HG03442 (cell line): Measurements from ENCODE around the gene TCF25.
"Not testable (repeated sequence)": the region's sequence is repeated elsewhere in the genome, so short reads cannot be mapped to it uniquely, and the experiment has no call there.

Experiments
- ATAC-seq: cut with Tn5 transposase; IDR thresholded peaks from one replicate; pipeline ENCODE4 v1.9.1; 2021; ENCODE audit warnings: mild to moderate bottlenecking, moderate library complexity; ENCODE audit not compliant: unreplicated experiment

Gene TCF25

DNA sequence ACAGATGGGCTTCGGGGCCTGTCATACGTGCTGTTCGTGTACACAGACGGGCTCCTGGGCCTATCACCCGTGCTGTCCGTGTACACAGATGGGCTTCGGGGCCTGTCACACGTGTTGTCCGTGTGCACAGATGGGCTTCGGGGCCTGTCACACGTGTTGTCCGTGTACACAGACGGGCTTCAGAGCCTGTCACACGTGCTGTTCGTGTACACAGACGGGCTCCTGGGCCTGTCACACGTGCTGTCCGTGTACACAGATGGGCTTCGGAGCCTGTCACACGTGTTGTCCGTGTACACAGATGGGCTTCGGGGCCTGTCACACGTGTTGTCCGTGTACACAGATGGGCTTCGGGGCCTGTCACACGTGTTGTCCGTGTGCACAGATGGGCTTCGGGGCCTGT lies 5.7 kb downstream of the TCF25 start:
- not testable (repeated sequence) for ATAC-seq

DNA sequence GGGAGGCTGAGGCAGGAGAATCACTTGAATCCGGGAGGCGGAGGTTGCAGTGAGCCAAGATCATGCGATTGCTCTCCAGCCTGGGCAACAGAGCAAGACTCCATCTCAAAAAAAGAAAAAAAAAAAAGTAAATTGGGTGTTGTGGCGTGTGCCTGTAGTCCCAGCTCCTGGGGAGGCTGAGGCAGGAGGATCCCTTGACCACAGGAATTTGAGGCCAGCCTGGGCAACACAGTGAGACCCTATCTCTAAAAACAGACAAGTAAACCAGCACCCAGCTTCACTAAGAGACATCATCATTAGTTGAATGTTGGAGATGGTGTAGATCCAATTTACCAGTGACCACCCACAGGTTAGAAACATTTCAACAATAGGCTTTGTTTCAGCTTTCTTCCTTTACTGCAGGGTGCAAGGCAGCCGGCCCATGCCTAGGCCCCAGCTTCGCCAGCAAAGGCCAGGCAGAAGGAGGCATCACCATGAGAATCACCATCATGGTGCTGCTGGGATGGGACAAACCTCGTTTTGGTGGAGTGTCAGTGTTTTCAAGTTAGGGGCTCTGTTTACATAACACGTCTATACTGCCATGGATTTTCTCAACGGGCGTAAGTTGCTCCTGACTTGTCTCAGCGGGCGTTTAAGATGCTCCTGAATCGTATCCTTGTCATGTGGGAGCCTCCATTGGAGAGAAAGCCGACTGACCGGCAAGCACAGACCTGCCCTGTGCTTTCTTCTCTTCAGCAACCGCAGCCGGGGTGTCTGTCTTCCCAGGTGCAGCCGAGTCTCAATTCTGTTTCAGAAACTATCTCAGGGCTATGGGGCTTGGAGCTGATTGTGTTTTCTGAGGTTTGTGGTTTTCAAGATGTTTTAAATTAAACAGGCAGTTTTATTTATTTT lies 7.3 kb downstream of the TCF25 start:
- ATAC-seq: no peak

DNA sequence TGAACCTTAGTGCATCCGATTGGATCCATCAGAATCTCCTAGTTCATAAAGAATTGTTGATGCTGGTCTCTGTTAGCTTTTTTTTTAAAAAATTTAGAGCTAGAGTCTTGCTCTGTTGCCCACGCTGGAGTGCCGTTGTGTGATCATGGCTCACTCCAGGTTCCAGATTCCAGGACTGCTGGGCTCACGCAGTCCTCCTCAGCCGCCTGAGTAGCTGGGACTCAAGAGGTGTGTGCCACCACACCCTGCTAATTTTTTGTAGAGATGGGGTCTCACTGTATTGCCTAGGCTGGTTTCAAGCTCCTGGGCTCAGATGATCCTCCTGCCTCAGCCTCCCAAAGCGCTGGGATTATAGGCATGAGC lies 8.0 kb downstream of the TCF25 start:
- no peak for ATAC-seq

DNA sequence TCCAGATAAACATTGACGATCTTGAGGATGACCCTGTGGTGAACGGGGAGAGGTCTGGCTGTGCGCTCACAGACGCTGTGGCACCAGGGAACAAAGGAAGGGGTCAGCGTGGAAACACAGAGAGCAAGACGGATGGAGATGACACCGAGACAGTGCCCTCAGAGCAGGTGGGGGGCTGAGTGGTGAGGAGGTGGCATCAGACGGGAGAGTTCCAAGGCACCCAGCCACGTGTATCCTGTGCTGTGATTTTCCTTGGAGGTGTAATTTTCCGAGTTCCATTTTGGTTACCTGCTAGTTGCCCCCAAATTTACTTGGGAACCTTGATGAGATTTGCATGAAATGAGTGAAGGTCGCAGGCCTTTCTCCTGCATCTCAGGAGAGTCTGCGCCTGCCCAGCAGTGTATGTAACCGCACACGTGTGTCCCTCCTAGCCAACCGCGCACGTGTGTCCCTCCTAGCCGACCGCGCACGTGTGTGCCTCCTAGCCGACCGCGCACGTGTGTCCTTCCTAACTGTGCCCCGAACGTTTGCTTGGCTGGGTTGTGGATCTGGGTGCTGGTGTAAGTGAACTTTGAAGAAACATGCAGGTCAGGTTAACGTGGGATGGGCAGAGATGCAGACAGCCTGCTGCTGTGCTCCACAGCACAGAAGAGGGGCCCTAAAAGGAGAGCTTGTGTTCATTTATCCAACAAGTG lies 10.1 kb downstream of the TCF25 start:
- no peak for ATAC-seq

DNA sequence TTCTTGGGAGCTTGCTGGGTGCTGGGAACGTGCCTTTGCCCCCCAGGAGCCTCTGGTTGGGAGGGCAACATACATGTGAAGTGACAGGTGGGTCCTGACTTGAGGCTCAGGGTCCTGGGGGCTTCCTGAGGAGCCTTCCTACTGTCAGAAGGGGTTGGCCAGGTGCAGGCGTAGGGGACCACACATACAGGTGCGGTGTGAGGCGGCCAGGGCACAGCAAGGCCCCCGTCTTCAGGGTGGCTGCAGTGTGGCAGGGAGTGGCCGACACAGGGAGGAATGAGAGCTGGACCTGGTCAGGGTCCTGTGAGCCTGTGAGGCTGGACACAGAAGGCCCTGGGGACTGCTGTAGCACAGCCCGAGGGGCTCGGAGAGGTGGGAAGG lies 10.6 kb downstream of the TCF25 start:
- no peak for ATAC-seq

DNA sequence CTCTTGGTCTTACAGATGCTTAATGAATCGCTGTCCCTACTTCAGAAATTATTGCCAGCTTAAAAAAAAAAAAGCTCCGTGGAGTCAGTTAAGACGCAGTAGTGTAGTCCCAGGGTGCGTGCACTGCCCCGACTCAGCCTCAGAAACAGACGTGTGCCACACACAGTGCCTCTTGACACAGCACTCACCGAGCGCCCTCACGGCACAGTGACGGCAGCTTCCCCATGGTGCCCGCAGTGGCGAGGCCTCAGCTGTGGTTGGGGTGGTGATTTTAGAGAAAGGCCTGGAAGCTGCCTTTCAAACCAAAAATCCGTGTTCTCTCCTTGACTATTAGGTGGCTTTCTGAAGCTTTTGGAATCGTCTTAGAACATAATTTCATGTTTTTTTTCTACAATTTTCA lies 13.9 kb downstream of the TCF25 start:
- no peak for ATAC-seq

DNA sequence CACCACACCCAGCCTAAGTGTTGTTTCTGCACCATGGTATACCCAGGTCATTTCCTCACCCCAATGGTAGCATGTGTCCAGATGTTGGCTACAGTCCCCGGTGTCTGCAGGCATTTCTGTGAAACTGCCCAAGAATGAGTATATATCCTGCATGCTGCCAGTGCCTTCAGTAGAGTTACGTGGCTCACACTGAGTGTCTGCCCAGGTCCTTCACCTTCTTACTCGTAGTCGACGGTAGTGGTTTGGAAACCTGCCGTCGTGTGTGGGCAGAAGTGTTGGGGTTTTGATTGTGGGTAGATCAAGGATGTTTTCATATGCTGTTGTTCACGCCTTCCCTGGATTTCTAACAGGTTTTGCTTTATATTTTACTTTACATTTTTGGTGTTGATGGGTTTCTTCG lies 16.8 kb downstream of the TCF25 start:
- ATAC-seq: no peak

DNA sequence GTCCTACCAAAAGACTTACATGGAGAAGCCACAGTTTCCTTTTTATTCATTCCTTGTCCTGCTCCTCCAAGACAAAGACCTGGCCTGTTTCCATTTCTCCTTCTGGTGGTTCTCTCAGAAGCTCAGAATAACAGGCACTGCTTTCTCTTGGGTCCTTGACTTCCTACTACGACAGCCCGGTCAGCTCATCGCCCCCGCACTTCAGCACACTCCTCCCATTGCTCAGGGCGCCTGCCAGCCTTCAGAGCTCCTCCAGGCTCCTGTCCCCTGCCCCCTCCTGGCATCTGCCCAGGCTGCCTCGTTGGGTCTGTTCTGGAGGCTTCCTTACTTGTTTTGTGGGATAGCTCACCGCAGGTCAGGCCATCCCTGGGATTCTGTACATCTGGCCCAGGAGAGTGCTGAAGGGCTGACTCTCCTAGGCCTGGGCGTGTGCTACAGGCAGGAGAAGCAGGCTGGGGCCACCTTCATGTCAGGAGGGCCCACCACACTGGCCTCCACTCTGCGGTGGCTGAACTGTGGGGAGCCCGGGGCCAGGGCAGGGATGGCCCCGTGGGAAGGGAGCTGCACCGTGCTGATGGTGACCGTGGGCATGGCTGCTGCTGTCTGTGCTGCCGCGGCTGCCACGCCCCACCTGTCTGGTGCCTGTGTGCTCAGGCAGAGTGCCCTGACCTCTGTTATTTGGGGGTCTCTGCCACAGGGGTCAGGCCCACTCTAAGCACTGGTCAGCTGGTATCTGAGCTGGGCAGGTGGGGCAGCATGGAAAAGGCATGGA lies 17.7 kb downstream of the TCF25 start:
- no peak for ATAC-seq

DNA sequence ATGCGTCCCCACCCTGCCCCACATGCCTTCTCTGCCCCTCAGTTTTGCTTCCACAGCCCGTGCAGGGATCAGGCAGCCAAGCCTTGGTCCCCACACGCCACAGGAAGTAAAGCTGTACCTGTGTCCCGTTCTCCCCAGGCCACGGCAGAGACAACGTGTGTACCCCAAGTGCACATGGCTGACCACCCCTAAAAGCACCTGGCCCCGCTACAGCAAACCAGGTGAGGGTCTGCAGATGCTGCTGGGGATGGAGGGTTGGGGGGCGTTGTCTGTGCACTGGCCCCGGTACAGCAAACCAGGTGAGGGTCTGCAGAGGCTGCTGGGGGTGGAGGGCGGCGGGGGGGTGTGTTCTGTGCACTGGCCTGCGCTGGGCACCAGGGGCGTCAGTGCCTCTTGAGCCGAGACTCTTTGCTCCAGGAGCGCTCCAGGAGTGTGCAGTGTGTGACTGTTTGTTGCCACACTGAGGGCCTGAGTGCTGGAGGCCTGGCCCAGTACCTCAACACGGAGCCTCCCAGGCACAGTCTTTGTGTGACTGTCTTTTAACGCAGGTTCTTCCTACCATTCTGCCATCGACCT lies 18.8 kb downstream of the TCF25 start:
- no peak for ATAC-seq

DNA sequence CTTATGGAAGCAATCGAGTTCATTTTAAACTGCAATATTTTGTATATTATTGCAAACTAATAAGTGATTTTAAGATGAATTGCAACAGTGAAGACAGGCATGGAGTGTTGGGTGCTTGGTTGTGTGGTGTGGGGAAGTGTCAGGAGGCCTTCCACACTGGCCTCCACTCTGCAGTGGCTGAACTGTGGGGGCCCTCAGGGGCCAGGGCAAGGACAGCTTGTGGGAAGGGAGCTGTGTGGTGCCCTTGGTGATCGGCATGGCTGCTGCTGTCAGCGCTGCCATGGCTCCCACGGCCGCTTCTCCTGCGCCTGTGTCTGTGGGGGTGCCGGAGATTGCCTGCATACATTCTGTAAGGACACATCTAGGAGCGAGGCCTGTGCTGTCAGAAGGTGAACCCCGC lies 19.2 kb downstream of the TCF25 start:
- ATAC-seq: no peak

DNA sequence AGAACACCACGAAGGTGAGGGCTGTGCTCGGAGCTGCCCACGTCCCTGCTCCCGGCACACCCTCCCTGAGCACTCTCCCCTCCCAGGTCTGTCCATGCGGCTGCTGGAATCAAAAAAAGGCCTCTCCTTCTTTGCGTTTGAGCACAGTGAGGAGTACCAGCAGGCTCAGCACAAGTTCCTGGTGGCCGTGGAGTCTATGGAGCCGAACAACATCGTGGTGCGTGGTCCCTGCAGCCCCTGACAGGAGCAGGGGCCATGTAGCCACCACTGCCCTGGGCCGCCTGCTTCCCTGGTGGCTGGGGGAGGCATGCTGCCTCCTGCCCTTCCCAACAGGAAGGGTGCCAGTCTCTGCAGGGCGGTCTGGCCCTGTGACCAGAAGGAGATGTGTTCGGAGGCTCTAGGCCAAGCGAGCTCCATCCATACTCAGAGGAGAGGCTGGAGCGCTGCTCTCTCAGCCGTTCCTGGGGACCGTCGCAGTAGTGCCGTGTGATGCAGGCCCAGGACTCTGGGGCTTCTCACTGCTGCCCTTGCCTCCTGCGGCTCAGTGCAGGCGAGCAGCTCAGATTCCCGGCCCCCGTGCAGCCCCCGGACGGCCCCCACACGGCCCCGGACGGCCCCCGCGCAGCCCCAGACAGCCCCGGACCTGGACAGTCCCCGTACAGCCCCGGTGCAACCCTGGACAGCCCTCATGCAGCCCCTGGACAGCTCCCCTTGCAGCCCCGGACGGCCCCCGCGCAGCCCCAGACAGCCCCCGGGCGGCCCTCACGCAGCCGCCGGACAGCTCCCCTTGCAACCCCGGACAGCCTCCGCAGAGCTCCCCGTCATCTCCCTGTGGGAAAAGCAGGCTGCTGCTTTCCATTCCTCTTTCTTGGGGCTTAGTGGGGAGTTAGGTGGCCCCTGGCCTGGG lies 20.5 kb downstream of the TCF25 start:
- no peak for ATAC-seq

DNA sequence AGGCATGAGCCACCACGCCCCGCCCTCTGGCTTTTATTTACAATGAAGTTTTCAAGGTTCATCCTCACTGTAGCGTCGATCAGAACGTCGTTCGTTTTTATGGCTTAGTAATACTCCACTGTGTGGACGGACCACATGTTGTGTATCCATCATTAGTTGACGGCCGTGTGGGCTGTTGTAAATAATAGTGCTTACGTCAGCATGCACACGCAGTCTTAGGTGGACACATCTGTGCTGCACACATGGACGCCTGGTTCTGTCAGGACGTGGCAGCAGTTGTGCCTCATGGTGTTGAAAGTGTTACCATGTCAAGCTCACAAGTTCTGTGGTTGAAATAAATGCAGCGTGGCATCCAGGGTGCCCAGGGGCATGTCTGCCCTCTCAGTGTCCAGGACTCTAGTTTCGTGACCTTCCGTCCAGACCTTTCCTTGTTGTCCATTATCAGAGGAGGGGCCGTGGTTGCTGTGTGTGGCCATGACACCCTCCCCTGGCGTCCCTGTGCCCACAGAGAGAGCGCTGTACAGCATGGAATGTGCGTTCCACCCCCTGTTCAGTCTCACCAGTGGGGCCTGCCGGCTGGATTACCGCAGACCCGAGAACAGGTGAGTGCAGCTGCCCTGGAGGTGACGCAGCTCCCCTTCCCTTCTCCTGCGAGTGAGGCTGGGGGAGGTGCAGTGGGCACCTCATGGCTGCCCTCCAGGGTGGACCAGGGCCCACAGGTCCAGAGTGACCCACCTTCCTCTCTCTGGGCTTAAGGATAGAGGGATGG lies 22.3 kb downstream of the TCF25 start:
- no peak for ATAC-seq

DNA sequence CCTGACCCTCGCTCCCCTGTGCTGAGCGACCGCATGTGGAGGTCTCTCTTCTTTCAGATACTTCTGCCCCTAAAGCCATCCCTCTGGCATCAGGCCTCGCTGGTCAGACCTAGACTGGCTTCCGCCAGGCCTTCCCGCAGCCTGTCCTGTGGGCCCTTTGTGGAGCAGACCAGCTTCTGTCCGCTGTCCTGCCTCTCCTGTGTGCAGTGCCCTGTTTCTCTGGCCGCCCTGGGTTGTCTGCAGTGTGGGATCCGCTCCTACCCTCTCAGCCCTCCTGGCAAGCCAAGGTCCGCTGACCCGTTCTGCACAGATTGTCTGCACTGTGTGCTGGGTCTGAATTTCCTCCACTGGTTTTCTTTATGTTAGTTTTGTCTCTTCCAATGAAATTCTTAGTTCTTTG lies 23.8 kb downstream of the TCF25 start:
- ATAC-seq: no peak

DNA sequence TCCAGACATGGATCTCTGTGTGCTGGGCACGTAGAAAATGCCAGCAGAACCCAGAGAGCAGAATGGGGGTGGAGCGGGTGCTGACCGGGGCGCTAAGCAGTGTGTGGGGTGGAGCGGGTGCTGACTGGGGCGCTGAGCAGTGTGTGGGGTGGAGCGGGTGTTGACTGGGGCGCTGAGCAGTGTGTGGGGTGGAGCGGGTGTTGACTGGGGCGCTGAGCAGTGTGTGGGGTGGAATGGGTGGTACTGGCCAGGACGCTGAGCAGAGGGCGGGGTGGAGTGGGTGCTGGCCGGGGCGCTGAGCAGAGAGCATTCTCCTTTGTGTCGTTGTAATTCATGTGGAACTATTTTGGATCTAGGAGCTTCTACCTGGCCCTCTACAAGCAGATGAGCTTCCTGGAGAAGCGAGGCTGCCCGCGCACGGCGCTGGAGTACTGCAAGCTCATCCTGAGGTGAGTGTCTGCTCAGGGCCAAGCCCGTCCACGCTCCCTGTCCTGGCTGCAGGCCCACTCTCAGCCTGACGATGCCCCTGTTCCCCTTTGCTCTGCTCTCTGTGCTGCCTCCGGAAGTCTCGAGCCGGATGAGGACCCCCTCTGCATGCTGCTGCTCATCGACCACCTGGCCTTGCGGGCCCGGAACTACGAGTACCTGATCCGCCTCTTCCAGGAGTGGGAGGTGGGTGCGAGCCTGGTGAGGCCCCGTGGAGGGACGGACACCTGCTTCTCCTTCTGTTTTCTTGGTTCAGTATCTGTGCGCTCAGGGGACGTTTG lies 25.0 kb downstream of the TCF25 start:
- no peak for ATAC-seq

DNA sequence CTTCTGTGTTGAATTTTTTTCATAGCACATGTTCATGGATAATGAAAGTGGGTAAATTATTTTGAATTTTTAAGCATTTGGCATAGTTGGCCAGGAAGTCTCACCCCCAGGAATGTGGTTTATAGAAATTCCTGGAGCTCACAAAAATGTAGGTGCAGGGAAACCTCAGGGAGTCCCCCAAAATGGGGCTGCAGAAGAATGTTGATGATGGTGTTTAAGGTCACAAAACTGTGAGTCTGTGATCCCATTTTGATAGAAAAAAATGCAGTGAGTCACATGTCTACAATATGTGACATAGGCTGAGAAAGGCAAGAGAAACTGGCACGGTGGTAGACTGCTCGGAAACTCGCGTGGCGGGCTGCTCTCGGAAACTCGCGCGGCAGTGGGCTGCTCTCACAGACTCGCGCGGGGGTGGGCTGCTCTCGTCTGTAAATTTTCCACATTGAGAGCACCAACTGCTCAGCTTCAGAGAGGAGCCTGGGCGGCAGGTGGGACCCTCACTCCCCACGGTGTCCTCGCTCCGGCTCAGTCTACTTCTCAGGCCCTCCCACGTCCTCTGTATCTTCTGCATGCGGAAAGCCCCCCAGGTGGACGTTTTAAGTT lies 26.6 kb downstream of the TCF25 start:
- no peak for ATAC-seq

DNA sequence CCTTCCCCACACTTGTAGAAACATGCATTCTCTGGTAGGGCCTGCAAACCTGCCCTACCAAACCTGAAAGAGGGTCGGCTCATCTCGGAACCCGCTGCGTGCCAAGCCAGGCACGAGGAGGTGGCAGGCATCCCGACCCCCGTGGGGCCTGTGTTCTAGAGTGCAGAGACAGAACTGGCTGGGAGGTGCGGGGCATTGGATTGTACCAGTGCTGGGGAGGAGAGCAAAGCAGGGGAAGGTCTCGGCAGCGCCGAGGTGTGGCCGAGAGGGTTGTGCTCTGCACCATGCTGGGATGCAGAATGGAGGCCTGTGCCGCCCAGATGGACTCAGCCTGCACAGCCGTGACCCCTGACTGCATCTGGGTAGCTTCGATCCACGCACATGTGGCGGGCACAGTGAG lies 27.5 kb downstream of the TCF25 start:
- no peak for ATAC-seq

DNA sequence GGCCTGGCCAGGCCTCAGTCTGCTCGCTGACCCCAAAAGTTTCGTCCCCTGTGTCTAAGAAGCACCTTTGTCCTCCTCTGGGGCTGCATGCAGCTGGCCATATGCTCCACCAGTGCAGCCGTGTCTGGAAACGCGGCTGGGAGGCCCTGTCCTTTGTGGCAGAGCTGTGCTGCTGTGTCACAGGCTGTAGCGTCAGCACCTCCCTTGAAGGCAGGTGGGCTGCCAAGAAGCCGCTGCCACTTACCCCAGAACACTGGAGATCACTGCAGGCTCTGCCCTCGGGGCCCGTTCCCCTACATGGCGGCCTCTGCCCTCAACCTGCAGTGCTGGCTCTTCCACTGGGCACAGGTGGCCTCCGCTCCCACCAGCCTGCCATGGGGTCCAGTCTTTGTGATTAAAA lies 29.6 kb downstream of the TCF25 start:
- no peak for ATAC-seq

DNA sequence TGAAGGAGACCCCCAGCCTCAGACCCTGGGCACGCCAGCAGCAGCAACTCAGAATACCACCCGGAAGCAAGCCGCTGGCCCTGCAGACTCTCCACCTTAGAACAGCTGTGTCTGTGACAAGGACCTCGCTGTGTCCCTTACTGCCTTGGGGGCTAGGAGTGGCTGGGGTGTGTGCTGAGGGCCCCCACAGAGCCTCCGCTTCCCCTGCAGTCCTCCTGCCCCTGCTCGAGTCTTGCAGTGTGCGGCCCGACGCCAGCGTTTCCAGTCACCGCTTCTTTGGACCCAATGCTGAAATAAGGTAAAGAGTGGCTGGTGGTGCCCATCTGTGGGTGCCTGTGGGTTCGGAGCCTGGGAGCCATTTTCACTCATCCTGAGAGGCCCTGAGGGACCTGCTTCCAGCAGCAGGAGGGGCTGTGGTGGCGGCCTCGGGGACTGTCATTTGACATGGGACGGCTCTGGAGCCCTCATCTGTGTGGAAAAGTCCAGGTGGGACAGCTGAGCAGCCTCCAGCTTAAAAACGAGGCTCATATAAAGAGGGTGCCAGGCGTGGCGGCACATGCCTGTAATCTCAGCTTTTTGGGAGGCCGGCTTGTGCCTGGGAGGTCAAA lies 30.6 kb downstream of the TCF25 start:
- ATAC-seq: no peak
